Spleen (tissue), 7 donors: ENCODE data around the gene THOC2.

Experiments used
- POLR2A ChIP-seq, 3 donors: fragments of 450-650 bp; IDR thresholded peaks; one replicate each; pipeline ENCODE4 v1.5.1; 2017; ENCODE audit warnings: antibody characterized with exemption in 3 of 3, mild to moderate bottlenecking in 1 of 3
- POLR2AphosphoS5 ChIP-seq, 3 donors: sonication (generic); formaldehyde crosslinking; IDR thresholded peaks; one replicate each; pipeline ENCODE4 v1.5.1; 2017; ENCODE audit warnings: antibody characterized with exemption in 3 of 3
- TF ChIP-seq, protein P1 (sequence below), 11 experiments: fragments of 200-600 bp in 7 of 11; fragments of 450-650 bp in 4 of 11; sonication (generic) in 4 of 11; IDR thresholded peaks in 8 of 11; conservative IDR thresholded peaks in 3 of 11; 1 replicate in 7 of 11; 2 replicates in 4 of 11; pipeline versions ENCODE4 v1.4.0 to v1.8.0; 2016 to 2021; ENCODE audit warnings: antibody characterized with exemption in 11 of 11, inconsistent platforms in 4 of 11, mild to moderate bottlenecking in 1 of 11
- donor health status: DM: no; HTN: no; CAD: no; lungs with moderate emphysema.
- donor health status: DM: no; HTN: no; CAD: no.
- donor health status: DM: no; HTN: no; CAD: no.

GRCh38 chrX:123625952-123626351, 106.9 kb downstream of the THOC2 start:
- TF ChIP-seq, protein P1, sequence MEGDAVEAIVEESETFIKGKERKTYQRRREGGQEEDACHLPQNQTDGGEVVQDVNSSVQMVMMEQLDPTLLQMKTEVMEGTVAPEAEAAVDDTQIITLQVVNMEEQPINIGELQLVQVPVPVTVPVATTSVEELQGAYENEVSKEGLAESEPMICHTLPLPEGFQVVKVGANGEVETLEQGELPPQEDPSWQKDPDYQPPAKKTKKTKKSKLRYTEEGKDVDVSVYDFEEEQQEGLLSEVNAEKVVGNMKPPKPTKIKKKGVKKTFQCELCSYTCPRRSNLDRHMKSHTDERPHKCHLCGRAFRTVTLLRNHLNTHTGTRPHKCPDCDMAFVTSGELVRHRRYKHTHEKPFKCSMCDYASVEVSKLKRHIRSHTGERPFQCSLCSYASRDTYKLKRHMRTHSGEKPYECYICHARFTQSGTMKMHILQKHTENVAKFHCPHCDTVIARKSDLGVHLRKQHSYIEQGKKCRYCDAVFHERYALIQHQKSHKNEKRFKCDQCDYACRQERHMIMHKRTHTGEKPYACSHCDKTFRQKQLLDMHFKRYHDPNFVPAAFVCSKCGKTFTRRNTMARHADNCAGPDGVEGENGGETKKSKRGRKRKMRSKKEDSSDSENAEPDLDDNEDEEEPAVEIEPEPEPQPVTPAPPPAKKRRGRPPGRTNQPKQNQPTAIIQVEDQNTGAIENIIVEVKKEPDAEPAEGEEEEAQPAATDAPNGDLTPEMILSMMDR (IDR thresholded peaks at IDR 0.05 in 8 of 11, conservative IDR thresholded peaks at IDR 0.05 in 3 of 11), result no peak
- TF ChIP-seq POLR2A (IDR thresholded peaks at IDR 0.05) (no peak), POLR2AphosphoS5 (IDR thresholded peaks at IDR 0.05) (no peak)
